H9 (cell line): ENCODE measurements around the gene XIRP2. TPM values are rescaled to one million over a fixed set of nuclear protein-coding genes. Genes with fewer than 3 reads are reported as not detected.

Experiments used
- DNase-seq: peaks from one replicate; pipeline ENCODE4 v3.0.0-alpha.2; 2017
- H2AFZ ChIP-seq: one replicate; pipeline ENCODE4 v1.6.1; 2013; ENCODE audit warnings: mild to moderate bottlenecking, low read length, control low read depth, moderate library complexity
- H2AK5ac ChIP-seq: 2 replicates; pipeline ENCODE4 v1.6.1; 2013; ENCODE audit warnings: low read length, control low read depth, mixed read lengths; ENCODE audit not compliant: insufficient read length
- H2BK120ac ChIP-seq: one replicate; pipeline ENCODE4 v1.6.1; 2013; ENCODE audit warnings: low read depth, mild to moderate bottlenecking, low read length, control low read depth, inconsistent platforms; ENCODE audit not compliant: poor library complexity, severe bottlenecking
- H2BK12ac ChIP-seq: 2 replicates; pipeline ENCODE4 v1.6.1; 2013; ENCODE audit warnings: low read length, control low read depth, mixed read lengths, low read depth; ENCODE audit not compliant: insufficient read length
- H2BK15ac ChIP-seq: 2 replicates; pipeline ENCODE4 v1.6.1; 2013; ENCODE audit warnings: low read depth, low read length, control low read depth
- H2BK20ac ChIP-seq: one replicate; pipeline ENCODE4 v1.6.1; 2013; ENCODE audit warnings: low read depth, mild to moderate bottlenecking, low read length, control low read depth, inconsistent platforms; ENCODE audit not compliant: poor library complexity, severe bottlenecking
- H2BK5ac ChIP-seq: 2 replicates; pipeline ENCODE4 v1.6.1; 2013; ENCODE audit warnings: low read length, control low read depth, mixed read lengths; ENCODE audit not compliant: insufficient read length
- H3K14ac ChIP-seq: 2 replicates; pipeline ENCODE4 v1.6.1; 2013; ENCODE audit warnings: low read length, control low read depth; ENCODE audit not compliant: insufficient read depth
- H3K18ac ChIP-seq: 2 replicates; pipeline ENCODE4 v1.6.1; 2013; ENCODE audit warnings: low read depth, mild to moderate bottlenecking, mixed read lengths, low read length, control low read depth; ENCODE audit not compliant: insufficient read length
- H3K23ac ChIP-seq: 2 replicates; pipeline ENCODE4 v1.6.1; 2013; ENCODE audit warnings: low read length, control low read depth, mixed read lengths, low read depth; ENCODE audit not compliant: insufficient read length
- H3K23me2 ChIP-seq: 2 replicates; pipeline ENCODE4 v1.6.1; 2013; ENCODE audit warnings: low read depth, mild to moderate bottlenecking, mixed read lengths, low read length, control low read depth; ENCODE audit not compliant: insufficient read length, poor library complexity, severe bottlenecking
- H3K27ac ChIP-seq: 2 replicates; pipeline ENCODE4 v1.5.1; 2013; ENCODE audit warnings: low read length, control low read depth, mixed read lengths, low read depth; ENCODE audit not compliant: insufficient read length
- H3K27me3 ChIP-seq: 2 replicates; pipeline ENCODE4 v1.6.1; 2013; ENCODE audit warnings: low read length, control low read depth, inconsistent platforms; ENCODE audit not compliant: insufficient read depth
- H3K4ac ChIP-seq: 2 replicates; pipeline ENCODE4 v1.6.1; 2013; ENCODE audit warnings: low read depth, mild to moderate bottlenecking, control low read depth, inconsistent platforms, low read length, moderate library complexity
- H3K4me1 ChIP-seq: 2 replicates; pipeline ENCODE4 v1.6.1; 2013; ENCODE audit warnings: low read length, control low read depth, inconsistent platforms; ENCODE audit not compliant: insufficient read depth
- H3K4me2 ChIP-seq: 2 replicates; pipeline ENCODE4 v1.6.1; 2013; ENCODE audit warnings: low read length, control low read depth, mixed read lengths; ENCODE audit not compliant: insufficient read length, insufficient read depth
- H3K56ac ChIP-seq: 2 replicates; pipeline ENCODE4 v1.6.1; 2013; ENCODE audit warnings: low read depth, mild to moderate bottlenecking, mixed read lengths, low read length, control low read depth; ENCODE audit not compliant: insufficient read length
- H3K79me1 ChIP-seq: 2 replicates; pipeline ENCODE4 v1.6.1; 2013; ENCODE audit warnings: low read depth, mild to moderate bottlenecking, moderate library complexity, low read length, control low read depth, inconsistent platforms; ENCODE audit not compliant: insufficient read depth, poor library complexity, severe bottlenecking
- H3K79me2 ChIP-seq: 2 replicates; pipeline ENCODE4 v1.6.1; 2013; ENCODE audit warnings: low read length, control low read depth, inconsistent platforms; ENCODE audit not compliant: insufficient read depth
- H3K9ac ChIP-seq: 2 replicates; pipeline ENCODE4 v1.6.1; 2013; ENCODE audit warnings: low read length, control low read depth, mixed read lengths; ENCODE audit not compliant: insufficient read length; ENCODE audit errors: extremely low read depth
- H3K9me3 ChIP-seq: one replicate; pipeline ENCODE4 v1.6.1; 2013; ENCODE audit warnings: low read depth, low read length, inconsistent platforms; ENCODE audit not compliant: control insufficient read depth
- H3T11ph ChIP-seq: one replicate; pipeline ENCODE4 v1.6.1; 2013; ENCODE audit warnings: mild to moderate bottlenecking, low read length, control low read depth, inconsistent platforms
- H4K20me1 ChIP-seq: one replicate; pipeline ENCODE4 v1.6.1; 2013; ENCODE audit not compliant: control insufficient read depth, insufficient read length, insufficient read depth
- H4K5ac ChIP-seq: 2 replicates; pipeline ENCODE4 v1.6.1; 2013; ENCODE audit warnings: low read depth, mild to moderate bottlenecking, mixed read lengths, low read length, control low read depth; ENCODE audit not compliant: insufficient read length
- H4K8ac ChIP-seq: replicated peaks from 2 replicates; pipeline ENCODE4 v1.6.1; 2013; ENCODE audit warnings: low read length, control low read depth, mixed read lengths, low read depth; ENCODE audit not compliant: insufficient read length
- H4K91ac ChIP-seq: 2 replicates; pipeline ENCODE4 v1.6.1; 2013; ENCODE audit warnings: low read depth, mild to moderate bottlenecking, moderate library complexity, mixed read lengths, low read length, control low read depth; ENCODE audit not compliant: insufficient read length
- H3K27ac Mint-ChIP-seq, 3 experiments: 2 replicates in 2 of 3; 3 replicates in 1 of 3; pipeline ENCODE4 v1.8.0; 2020 to 2021; ENCODE audit warnings: mixed read lengths in 3 of 3, mild to moderate bottlenecking in 1 of 3, moderate library complexity in 1 of 3
- H3K27me3 Mint-ChIP-seq: 2 replicates; pipeline ENCODE4 v1.8.0; 2021; ENCODE audit warnings: low read depth, mild to moderate bottlenecking, moderate library complexity, mixed read lengths
- H3K36me3 Mint-ChIP-seq, 3 experiments: 2 replicates in 2 of 3; 3 replicates in 1 of 3; pipeline ENCODE4 v1.8.0; 2020 to 2021; ENCODE audit warnings: low read depth in 3 of 3, mixed read lengths in 3 of 3; ENCODE audit not compliant: insufficient read depth in 1 of 3
- H3K4me1 Mint-ChIP-seq, 2 experiments: 2 replicates each; pipeline ENCODE4 v1.8.0; 2020; ENCODE audit warnings: mixed read lengths in 2 of 2
- H3K4me3 Mint-ChIP-seq, 2 experiments: 2 replicates in 1 of 2; 3 replicates in 1 of 2; pipeline ENCODE4 v1.8.0; 2020 to 2021; ENCODE audit warnings: mild to moderate bottlenecking in 2 of 2, mixed read lengths in 2 of 2, moderate library complexity in 1 of 2
- H3K9me3 Mint-ChIP-seq, 2 experiments: 2 replicates in 1 of 2; 3 replicates in 1 of 2; pipeline ENCODE4 v1.8.0; 2020; ENCODE audit warnings: mild to moderate bottlenecking in 2 of 2, mixed read lengths in 2 of 2, moderate library complexity in 1 of 2
- WGBS: extraction: QIAGEN DNeasy Blood & Tissue Kit; methylation state at CpG from one replicate; pipeline ENCODE4 v1.1.7; 2013; ENCODE audit warnings: missing lambda C conversion rate, low lambda C conversion rate, mixed read lengths; ENCODE audit not compliant: insufficient read length; ENCODE audit errors: extremely low coverage; 5-methylcytosine and 5-hydroxymethylcytosine counted together
- total RNA-seq: library from RNA; stranded (reverse); gene quantifications from 2 replicates; pipeline ENCODE4 v1.2.1, GENCODE V29; 2021
- TF ChIP-seq, protein P1 (sequence below): fragments of 200-600 bp; sonication (generic); conservative IDR thresholded peaks from 3 replicates; pipeline ENCODE4 v1.8.0; 2021; ENCODE audit warnings: antibody characterized with exemption, mild to moderate bottlenecking

The XIRP2 gene
- total RNA-seq, 1 experiment from 2014 or later, result 0.07 TPM

DNA sequence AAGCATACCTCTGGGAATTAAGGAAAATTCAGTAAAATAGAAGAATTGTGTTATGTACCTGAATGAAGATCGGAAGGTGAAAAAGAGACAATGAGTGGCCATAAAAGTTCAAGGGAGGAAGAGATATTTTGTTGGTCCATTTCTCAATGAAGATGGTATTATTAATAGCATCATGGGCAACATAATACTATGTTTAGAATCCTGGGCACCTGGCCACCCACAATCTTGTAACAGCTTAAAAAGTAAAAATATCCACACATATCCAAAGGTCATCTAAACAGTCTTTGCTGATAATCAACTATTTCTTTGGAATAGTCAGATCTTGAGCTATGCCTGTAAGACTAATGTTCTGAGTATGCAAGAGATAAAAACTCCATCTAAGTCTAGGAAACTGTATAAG is 73.7 kb downstream of the XIRP2 start:
- Histone ChIP-seq H3K4me2 (no peak overlapping the region), H3T11ph (no peak overlapping the region), H2BK15ac (no peak overlapping the region), H3K4ac (no peak overlapping the region), H3K56ac (no peak overlapping the region), H3K27me3 (no peaks in the 10 kb centered on the region), H3K23ac (no peak overlapping the region), H3K79me1 (no peaks in the 10 kb centered on the region), H2BK5ac (no peak overlapping the region), H2AFZ (no peak overlapping the region), H3K4me1 (peaks cover 3% of the 10 kb centered on the region; the same call in 1 of the 2 replicates), H3K79me2 (no peaks in the 10 kb centered on the region), H3K23me2 (no peaks in the 10 kb centered on the region), H2BK120ac (no peak overlapping the region), H2BK12ac (no peak overlapping the region), H4K8ac (no peak overlapping the region), H4K5ac (no peak overlapping the region), H3K9ac (no peak overlapping the region), H2BK20ac (no peak overlapping the region), H3K14ac (no peak overlapping the region), H3K18ac (no peak overlapping the region), H2AK5ac (no peak overlapping the region), H4K91ac (no peak overlapping the region), H3K9me3 (no peaks in the 10 kb centered on the region), H4K20me1 (no peaks in the 10 kb centered on the region), H3K27ac (no peak overlapping the region)
- H3K27me3 Mint-ChIP-seq, result no peaks in the 10 kb centered on the region
- DNase-seq, result no peak
- no peak overlapping the region for H3K4me3 Mint-ChIP-seq
- H3K36me3 Mint-ChIP-seq, result no peaks in the 10 kb centered on the region
- H3K4me1 Mint-ChIP-seq, result peaks cover 34% of the 10 kb centered on the region in 2 experiments
- H3K9me3 Mint-ChIP-seq, result no peaks in the 10 kb centered on the region
- TF ChIP-seq, protein P1, sequence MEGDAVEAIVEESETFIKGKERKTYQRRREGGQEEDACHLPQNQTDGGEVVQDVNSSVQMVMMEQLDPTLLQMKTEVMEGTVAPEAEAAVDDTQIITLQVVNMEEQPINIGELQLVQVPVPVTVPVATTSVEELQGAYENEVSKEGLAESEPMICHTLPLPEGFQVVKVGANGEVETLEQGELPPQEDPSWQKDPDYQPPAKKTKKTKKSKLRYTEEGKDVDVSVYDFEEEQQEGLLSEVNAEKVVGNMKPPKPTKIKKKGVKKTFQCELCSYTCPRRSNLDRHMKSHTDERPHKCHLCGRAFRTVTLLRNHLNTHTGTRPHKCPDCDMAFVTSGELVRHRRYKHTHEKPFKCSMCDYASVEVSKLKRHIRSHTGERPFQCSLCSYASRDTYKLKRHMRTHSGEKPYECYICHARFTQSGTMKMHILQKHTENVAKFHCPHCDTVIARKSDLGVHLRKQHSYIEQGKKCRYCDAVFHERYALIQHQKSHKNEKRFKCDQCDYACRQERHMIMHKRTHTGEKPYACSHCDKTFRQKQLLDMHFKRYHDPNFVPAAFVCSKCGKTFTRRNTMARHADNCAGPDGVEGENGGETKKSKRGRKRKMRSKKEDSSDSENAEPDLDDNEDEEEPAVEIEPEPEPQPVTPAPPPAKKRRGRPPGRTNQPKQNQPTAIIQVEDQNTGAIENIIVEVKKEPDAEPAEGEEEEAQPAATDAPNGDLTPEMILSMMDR, result no peak
- WGBS, result no CpG with 5 or more reads among the region's 1 CpG
- H3K27ac Mint-ChIP-seq, result no peak overlapping the region
